CD14-positive monocyte (primary cell): ENCODE measurements around the gene EPHA1. TPM values are rescaled to one million over a fixed set of nuclear protein-coding genes. Genes with fewer than 3 reads are reported as not detected.

Experiments used
- DNase-seq, 3 donors: peaks; one replicate each; pipeline ENCODE4 v3.0.0-alpha.2; 2011 to 2022
- H2AFZ ChIP-seq: 2 replicates; pipeline ENCODE4 v1.6.0; 2012; ENCODE audit warnings: mild to moderate bottlenecking, low read depth, low read length, inconsistent platforms; ENCODE audit not compliant: insufficient read depth, poor library complexity, severe bottlenecking
- H3K27ac ChIP-seq, 2 donors: 1 replicate in 1 of 2; 2 replicates in 1 of 2; pipeline ENCODE4 v1.5.1; 2012 to 2013; ENCODE audit warnings: low read length in 2 of 2, control low read depth in 1 of 2, inconsistent platforms in 1 of 2, low read depth in 1 of 2, mild to moderate bottlenecking in 1 of 2
- H3K27me3 ChIP-seq, 2 donors: one replicate each; pipeline versions ENCODE4 v1.6.0 to v1.6.1; 2011 to 2013; ENCODE audit warnings: low read length in 2 of 2; ENCODE audit not compliant: control insufficient read depth in 2 of 2, insufficient read depth in 2 of 2
- H3K36me3 ChIP-seq, 2 donors: replicated peaks in 1 of 2; 1 replicate in 1 of 2; 2 replicates in 1 of 2; pipeline versions ENCODE4 v1.5.1 to v1.6.1; 2012 to 2013; ENCODE audit warnings: low read length in 2 of 2, control low read depth in 1 of 2, inconsistent platforms in 1 of 2, mild to moderate bottlenecking in 1 of 2; ENCODE audit not compliant: insufficient read depth in 2 of 2, control insufficient read depth in 1 of 2
- H3K4me1 ChIP-seq, 2 donors: 1 replicate in 1 of 2; 2 replicates in 1 of 2; pipeline versions ENCODE4 v1.5.1 to v1.6.1; 2012 to 2013; ENCODE audit warnings: low read length in 2 of 2, control low read depth in 1 of 2, inconsistent platforms in 1 of 2, mild to moderate bottlenecking in 1 of 2, moderate library complexity in 1 of 2; ENCODE audit not compliant: insufficient read depth in 2 of 2, control insufficient read depth in 1 of 2
- H3K4me2 ChIP-seq: replicated peaks from 2 replicates; pipeline ENCODE3; 2012; ENCODE audit warnings: low read length, moderate library complexity, mild to moderate bottlenecking; ENCODE audit not compliant: poor library complexity, severe bottlenecking; ENCODE audit errors: extremely low read depth
- H3K4me3 ChIP-seq, 3 experiments: fragments of 200-600 bp in 1 of 3; sonication (generic) in 1 of 3; replicated peaks in 1 of 3; 1 replicate in 2 of 3; 2 replicates in 1 of 3; pipeline ENCODE4 v1.5.1; 2011 to 2013; ENCODE audit warnings: low read length in 3 of 3, mild to moderate bottlenecking in 3 of 3, control low read depth in 2 of 3, low read depth in 2 of 3, inconsistent platforms in 1 of 3, moderate library complexity in 1 of 3
- H3K79me2 ChIP-seq: 2 replicates; pipeline ENCODE4 v1.6.0; 2012; ENCODE audit warnings: mild to moderate bottlenecking, control low read depth, inconsistent platforms, low read length, moderate library complexity; ENCODE audit not compliant: insufficient read depth
- H3K9ac ChIP-seq: 2 replicates; pipeline ENCODE4 v1.6.0; 2017; ENCODE audit warnings: low read length, mild to moderate bottlenecking; ENCODE audit not compliant: insufficient read depth, poor library complexity, severe bottlenecking
- H3K9me3 ChIP-seq, 2 donors: replicated peaks in 1 of 2; 1 replicate in 1 of 2; 2 replicates in 1 of 2; pipeline versions ENCODE4 v1.5.1 to v1.6.1; 2012 to 2013; ENCODE audit warnings: low read length in 2 of 2, control low read depth in 1 of 2; ENCODE audit not compliant: control insufficient read depth in 1 of 2, insufficient read depth in 1 of 2
- H4K20me1 ChIP-seq: 2 replicates; pipeline ENCODE4 v1.6.0; 2012; ENCODE audit warnings: mild to moderate bottlenecking, low read length, control low read depth, moderate library complexity; ENCODE audit not compliant: insufficient read depth
- H3K27ac Mint-ChIP-seq, 7 donors: one replicate each; pipeline ENCODE4 v1.8.0; 2020; ENCODE audit warnings: mild to moderate bottlenecking in 7 of 7, mixed read lengths in 7 of 7, moderate library complexity in 6 of 7, inconsistent platforms in 2 of 7
- H3K27me3 Mint-ChIP-seq, 3 donors: one replicate each; pipeline ENCODE4 v1.8.0; 2021 to 2022; ENCODE audit warnings: low read depth in 3 of 3, mild to moderate bottlenecking in 3 of 3, mixed read lengths in 3 of 3, moderate library complexity in 3 of 3, inconsistent platforms in 1 of 3
- H3K36me3 Mint-ChIP-seq, 2 donors: one replicate each; pipeline ENCODE4 v1.8.0; 2020; ENCODE audit warnings: mixed read lengths in 2 of 2, inconsistent platforms in 1 of 2, mild to moderate bottlenecking in 1 of 2
- H3K4me1 Mint-ChIP-seq: one replicate; pipeline ENCODE4 v1.8.0; 2020; ENCODE audit warnings: mild to moderate bottlenecking, mixed read lengths
- H3K4me3 Mint-ChIP-seq, 2 donors: one replicate each; pipeline ENCODE4 v1.8.0; 2020; ENCODE audit warnings: mild to moderate bottlenecking in 2 of 2, mixed read lengths in 2 of 2, moderate library complexity in 1 of 2
- H3K9me3 Mint-ChIP-seq, 7 donors: one replicate each; pipeline ENCODE4 v1.8.0; 2020 to 2022; ENCODE audit warnings: mixed read lengths in 7 of 7, mild to moderate bottlenecking in 6 of 7, moderate library complexity in 6 of 7, inconsistent platforms in 2 of 7
- WGBS: methylation state at CpG from one replicate; pipeline ENCODE4 v1.1.5; 2013; ENCODE audit warnings: missing lambda C conversion rate; ENCODE audit not compliant: insufficient coverage; 5-methylcytosine and 5-hydroxymethylcytosine counted together
- intact Hi-C, 2 donors: fragments of 100-400 bp; cut with micrococcal nuclease; formaldehyde crosslinking; loops; one replicate each; pipeline versions ENCODE4 v1.15.0 to v1.15.1; 2023
- polyA plus RNA-seq, 3 donors: library from polyadenylated mRNA; depleted of rRNA in 1 of 3; unstranded in 2 of 3; stranded (reverse) in 1 of 3; fragments of 300-500 nt in 2 of 3; fragments of >200 nt in 1 of 3; fragmentation: Illumina TruSeq in 2 of 3; gene quantifications; 1 replicate in 2 of 3; 2 replicates in 1 of 3; pipeline ENCODE4 v1.2.3, GENCODE V29; 2012 to 2021
- TF ChIP-seq, protein P1 (sequence below): fragments of 200-600 bp; IDR thresholded peaks from one replicate; pipeline ENCODE4 v1.8.0; 2022; ENCODE audit warnings: antibody characterized with exemption, mild to moderate bottlenecking

EPHA1 gene
- polyA plus RNA-seq, 3 donors = 0.50 to 0.95 TPM; not detected in 1

DNA sequence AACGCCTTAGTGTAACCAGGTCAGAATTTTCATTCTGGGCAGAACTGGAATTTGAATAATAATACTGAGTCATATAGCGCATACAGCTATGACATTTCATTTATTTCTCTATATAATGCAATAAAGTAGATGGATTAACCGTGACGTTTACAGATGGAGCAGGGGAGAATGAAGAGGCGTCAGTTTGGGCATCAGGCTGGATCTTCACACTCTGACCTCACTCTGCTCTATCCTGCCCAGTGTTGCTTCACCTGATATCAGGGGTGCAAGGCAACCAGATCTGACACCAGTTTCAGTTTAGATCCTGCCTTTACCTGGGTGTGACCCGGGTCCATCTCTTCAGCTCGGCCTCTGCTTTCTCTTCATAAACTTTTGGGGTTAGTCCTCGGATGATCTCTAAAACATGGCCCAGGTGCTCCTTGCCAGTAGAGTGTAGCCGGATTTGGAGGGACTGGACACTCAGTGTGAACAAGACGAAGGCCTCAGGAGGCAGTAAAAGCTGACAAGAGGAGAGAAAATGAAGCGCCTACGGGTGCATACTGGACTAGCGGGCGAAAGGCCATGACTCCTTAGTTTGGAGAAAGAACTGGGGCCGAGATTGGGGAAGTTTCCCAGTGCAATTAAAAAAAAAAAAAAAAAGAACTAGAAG lies 28.9 kb downstream of the EPHA1 start:
- H3K27ac ChIP-seq = peak overlapping the region; percentile 99
- H3K79me2 ChIP-seq = peaks cover 83% of the 10 kb centered on the region
- H4K20me1 ChIP-seq = peaks cover 34% of the 10 kb centered on the region

DNA sequence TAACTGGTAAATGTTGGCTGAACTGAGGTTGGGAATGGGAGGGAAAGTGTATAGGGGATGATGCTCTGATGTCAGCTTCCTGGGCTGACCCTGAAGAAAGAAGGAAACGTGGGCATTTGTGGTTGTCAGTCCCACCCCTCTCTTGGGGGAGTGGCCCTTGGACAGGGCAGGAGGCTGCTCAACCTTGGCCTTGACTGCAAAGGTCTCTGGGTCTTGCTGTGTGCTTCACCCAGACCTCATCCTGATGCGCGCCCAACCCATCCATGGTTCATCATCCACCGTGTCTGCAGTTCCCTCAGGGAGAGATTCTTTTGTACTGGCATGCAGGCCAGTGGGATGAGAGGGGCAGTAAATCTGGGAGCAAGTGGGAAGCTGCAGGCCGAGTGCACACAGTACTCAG lies 32.3 kb downstream of the EPHA1 start:
- Histone ChIP-seq H3K79me2 (peaks cover 55% of the 10 kb centered on the region), H3K9ac (no peak overlapping the region), H3K4me2 (peak overlapping the region; percentile 75), H3K27ac (peak overlapping the region; percentile 94 to 99), H2AFZ (no peak overlapping the region), H4K20me1 (peaks cover 1% of the 10 kb centered on the region), H3K36me3 (no peaks in the 10 kb centered on the region), H3K27me3 (no peaks in the 10 kb centered on the region), H3K4me1 (peaks cover 85 to 86% of the 10 kb centered on the region in 2 donors), H3K4me3 (peak overlapping the region in 1 of 3 experiments; percentile 71), H3K9me3 (no peaks in the 10 kb centered on the region)
- TF ChIP-seq, protein P1, sequence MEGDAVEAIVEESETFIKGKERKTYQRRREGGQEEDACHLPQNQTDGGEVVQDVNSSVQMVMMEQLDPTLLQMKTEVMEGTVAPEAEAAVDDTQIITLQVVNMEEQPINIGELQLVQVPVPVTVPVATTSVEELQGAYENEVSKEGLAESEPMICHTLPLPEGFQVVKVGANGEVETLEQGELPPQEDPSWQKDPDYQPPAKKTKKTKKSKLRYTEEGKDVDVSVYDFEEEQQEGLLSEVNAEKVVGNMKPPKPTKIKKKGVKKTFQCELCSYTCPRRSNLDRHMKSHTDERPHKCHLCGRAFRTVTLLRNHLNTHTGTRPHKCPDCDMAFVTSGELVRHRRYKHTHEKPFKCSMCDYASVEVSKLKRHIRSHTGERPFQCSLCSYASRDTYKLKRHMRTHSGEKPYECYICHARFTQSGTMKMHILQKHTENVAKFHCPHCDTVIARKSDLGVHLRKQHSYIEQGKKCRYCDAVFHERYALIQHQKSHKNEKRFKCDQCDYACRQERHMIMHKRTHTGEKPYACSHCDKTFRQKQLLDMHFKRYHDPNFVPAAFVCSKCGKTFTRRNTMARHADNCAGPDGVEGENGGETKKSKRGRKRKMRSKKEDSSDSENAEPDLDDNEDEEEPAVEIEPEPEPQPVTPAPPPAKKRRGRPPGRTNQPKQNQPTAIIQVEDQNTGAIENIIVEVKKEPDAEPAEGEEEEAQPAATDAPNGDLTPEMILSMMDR = no peak
- WGBS = 0% methylated on average over 1 of the region's 5 CpGs
- H3K27ac Mint-ChIP-seq = peak overlapping the region; percentile 94 to 99 (median 97)
- peaks cover 0 to 2% (median 0%) of the 10 kb centered on the region in 7 donors for H3K9me3 Mint-ChIP-seq
- DNase-seq = peak; percentile 41 to 59 (median 53)
- peaks cover 0 to 4% of the 10 kb centered on the region in 2 donors for H3K36me3 Mint-ChIP-seq
- intact Hi-C loops = loop anchor here in 1 of 2 donors (10.0 kb wide), 1 partner anchor 92 kb away; the partner anchor contains the start of genes CASP2 and TMEM139
- peaks cover 83% of the 10 kb centered on the region for H3K4me1 Mint-ChIP-seq
- peaks cover 0 to 5% (median 0%) of the 10 kb centered on the region in 3 donors for H3K27me3 Mint-ChIP-seq
- H3K4me3 Mint-ChIP-seq = peak overlapping the region; percentile 41 to 86

More for the DNA sequence above, 28.9 kb downstream of the EPHA1 start:
- H3K4me3 ChIP-seq = peak overlapping the region; percentile 81 to 99 (median 98)
- no peak for DNase-seq
- H3K4me1 ChIP-seq = peaks cover 69 to 80% of the 10 kb centered on the region in 2 donors
- peaks cover 52% of the 10 kb centered on the region for H3K4me1 Mint-ChIP-seq
- no peaks in the 10 kb centered on the region for H3K9me3 Mint-ChIP-seq
- no peaks in the 10 kb centered on the region for H3K27me3 ChIP-seq
- H3K9me3 ChIP-seq = no peaks in the 10 kb centered on the region
- H3K4me3 Mint-ChIP-seq = peak overlapping the region; percentile 92 to 97
- H3K9ac ChIP-seq = peak overlapping the region; percentile 100
- 6% methylated on average over 10 of the region's 15 CpGs for WGBS
- intact Hi-C loops = loop anchor here (5.0 to 10.0 kb wide), 4 partner anchors 38 to 137 kb away; partner anchors contain the start of genes CASP2 (in 1 of the 2) and TMEM139 (in 1 of the 2)
- H3K27ac Mint-ChIP-seq = peak overlapping the region in 6 of 7 donors; percentile 97 to 100 (median 98)
- peak overlapping the region; percentile 97 for H3K4me2 ChIP-seq
- H2AFZ ChIP-seq = peak overlapping the region; percentile 59
- TF ChIP-seq, protein P1 = no peak
- peaks cover 0 to 15% of the 10 kb centered on the region in 2 donors for H3K36me3 Mint-ChIP-seq
- H3K27me3 Mint-ChIP-seq = peaks cover 0 to 4% (median 0%) of the 10 kb centered on the region in 3 donors
- H3K36me3 ChIP-seq = peaks cover 8 to 16% of the 10 kb centered on the region in 2 donors
